GM18508 (cell line): Measurements from ENCODE around the gene SNW1.

Experiments
- ATAC-seq: cut with Tn5 transposase; IDR thresholded peaks from one replicate; pipeline ENCODE4 v1.9.1; 2021; ENCODE audit warnings: moderate number of reproducible peaks; ENCODE audit not compliant: insufficient read depth, unreplicated experiment

Gene SNW1

DNA sequence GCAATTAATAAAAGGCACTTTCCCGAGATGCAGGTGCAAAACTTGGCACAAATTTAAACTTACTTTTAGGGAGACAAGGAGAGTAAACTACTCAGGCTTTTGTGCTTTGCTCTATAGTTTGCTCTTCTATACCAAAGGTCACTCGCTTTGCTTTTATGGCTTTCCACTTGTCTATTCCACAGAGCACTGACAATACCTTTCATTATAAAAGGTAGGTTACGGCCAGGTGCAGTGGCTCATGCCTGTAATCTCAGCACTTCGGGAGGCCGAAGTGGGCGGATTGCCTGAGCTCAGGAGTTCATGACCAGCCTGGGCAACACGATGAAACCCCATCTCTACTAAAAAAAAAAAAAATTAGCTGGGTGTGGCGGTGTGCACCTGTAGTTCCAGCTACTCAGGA, 86.0 kb downstream of the SNW1 start:
- no peak for ATAC-seq

DNA sequence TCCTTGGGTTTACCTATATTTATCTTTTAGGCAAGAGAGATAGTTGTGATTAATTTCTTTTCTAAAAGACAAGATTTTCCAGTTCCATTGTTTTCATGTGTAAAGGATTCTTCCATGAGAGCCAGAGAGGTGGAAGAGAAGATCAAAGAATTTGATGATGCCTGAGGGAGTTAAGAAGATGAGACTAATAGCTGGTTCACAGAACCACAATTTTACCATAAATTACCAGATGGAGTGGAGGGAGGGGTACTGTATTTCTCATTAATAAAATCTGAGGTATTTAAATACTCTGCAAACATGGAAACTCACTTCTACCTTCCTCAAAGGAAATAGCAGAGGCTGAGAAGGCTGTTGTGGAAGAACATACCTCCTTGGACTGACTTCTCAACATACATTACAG, 87.8 kb downstream of the SNW1 start:
- ATAC-seq = no peak
